Keratinocyte (primary cell): ENCODE measurements around the gene SEPHS2.

Source experiments
- CTCF ChIP-seq, 3 experiments: IDR thresholded peaks in 1 of 3; conservative IDR thresholded peaks in 1 of 3; optimal IDR thresholded peaks in 1 of 3; 2 replicates in 2 of 3; 3 replicates in 1 of 3; pipeline versions ENCODE3 to v1.5.1; 2011; ENCODE audit warnings: low read length in 3 of 3, mild to moderate bottlenecking in 3 of 3, moderate library complexity in 2 of 3, control low read depth in 1 of 3, inconsistent platforms in 1 of 3; ENCODE audit not compliant: insufficient read depth in 2 of 3; ENCODE audit errors: extremely low read depth in 1 of 3
- EZH2 ChIP-seq: IDR thresholded peaks from one replicate; pipeline ENCODE4 v1.6.1; 2012; ENCODE audit warnings: inconsistent platforms, mild to moderate bottlenecking, low read length, moderate library complexity

DNA sequence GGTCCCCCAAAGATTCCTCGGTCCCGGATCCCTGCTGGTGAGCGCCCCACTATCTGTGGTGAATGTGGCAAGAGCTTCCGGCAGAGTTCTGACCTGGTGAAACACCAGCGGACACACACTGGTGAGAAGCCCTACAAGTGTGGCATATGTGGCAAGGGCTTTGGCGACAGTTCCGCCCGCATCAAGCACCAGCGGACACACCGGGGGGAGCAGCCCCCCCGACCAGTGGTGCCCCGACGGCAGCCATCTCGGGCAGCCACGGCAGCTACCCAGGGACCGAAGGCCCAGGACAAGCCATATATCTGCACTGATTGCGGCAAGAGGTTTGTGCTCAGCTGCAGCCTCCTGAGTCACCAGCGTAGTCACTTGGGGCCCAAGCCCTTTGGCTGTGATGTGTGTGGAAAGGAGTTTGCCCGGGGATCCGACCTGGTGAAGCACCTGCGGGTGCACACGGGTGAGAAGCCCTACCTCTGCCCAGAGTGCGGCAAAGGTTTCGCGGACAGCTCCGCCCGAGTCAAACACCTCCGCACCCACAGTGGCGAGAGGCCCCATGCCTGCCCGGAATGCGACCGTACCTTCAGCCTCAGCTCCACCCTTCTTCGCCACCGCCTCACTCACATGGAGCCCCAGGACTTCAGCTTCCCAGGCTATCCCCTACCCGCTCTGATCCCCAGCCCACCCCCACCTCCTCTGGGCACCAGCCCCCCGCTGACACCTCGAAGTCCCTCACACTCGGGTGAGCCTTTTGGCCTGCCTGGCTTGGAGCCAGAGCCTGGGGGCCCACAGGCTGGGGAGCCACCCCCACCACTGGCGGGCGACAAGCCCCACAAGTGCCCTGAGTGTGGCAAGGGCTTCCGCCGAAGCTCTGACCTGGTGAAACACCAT, 47.7 kb downstream of the SEPHS2 start:
- TF ChIP-seq EZH2 (no peak), CTCF (optimal IDR thresholded peaks at IDR 0.05 in 1 of 3, IDR thresholded peaks at IDR 0.05 in 1 of 3, conservative IDR thresholded peaks at IDR 0.05 in 1 of 3; ENCODE audit: extremely low read depth in 1 of 3, insufficient read depth in 2 of 3, low read length in 3 of 3) (no peak)
